ENCODE results near the gene GNB1L. TPM values are rescaled to one million over a fixed set of nuclear protein-coding genes. Genes with fewer than 3 reads are reported as not detected.
A peak's percentile ranks its signal among the peaks of the same experiment; 100 is the strongest.

GNB1L gene
- total and polyA plus RNA-seq, 2 of the 13 experiments (the other 11 are each of a cell fraction or from before 2014, with no cell fraction given), result 2.5 to 7.4 TPM

DNA sequence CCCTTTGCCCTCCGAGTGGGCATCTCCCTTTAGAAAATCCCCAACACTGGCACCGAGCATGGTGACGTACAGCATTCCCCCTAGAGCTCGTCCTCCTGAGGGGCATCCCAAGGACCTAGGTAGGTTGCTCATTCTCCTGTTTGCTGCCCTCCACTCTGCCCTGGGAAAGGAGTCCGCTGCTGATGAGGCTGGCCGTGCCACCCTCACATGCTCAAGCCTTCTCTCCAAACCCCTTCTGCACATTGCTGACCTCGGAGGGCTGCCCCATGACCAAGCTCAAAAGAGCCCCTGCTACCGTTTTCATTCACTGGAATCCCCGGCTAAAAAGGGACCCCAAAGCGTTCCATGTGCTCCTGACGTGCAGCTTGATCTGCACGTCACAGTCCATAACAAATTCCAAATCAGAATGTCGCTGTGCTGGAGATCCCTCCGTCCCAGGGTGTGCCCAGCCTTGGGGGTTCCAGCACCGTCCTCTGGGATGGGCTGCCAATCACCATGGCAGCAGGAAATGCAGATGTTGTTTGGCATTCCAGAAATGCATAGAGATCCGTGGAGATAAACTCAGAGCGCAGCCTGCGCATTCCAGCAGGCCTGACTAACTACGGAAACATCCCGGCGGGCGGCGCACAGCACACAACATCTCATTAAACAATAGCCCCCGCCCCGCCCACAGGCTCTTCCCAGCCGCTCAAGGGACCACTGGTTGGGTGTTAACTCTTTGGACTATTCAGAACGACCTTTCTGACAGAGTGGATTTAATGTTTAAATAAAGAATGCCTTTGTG, 26.3 kb upstream of the GNB1L start (continued):
- TF ChIP-seq HOXA3 (CRISPR knock-in tag; IDR thresholded peaks at IDR 0.05) (peak; percentile 64; the same call in 1 of the 2 replicates), DPF2 (CRISPR knock-in tag; IDR thresholded peaks at IDR 0.05; ENCODE audit: borderline replicate concordance, low read depth) (peak; percentile 54; the same call in 1 of the 2 replicates), YEATS4 (CRISPR knock-in tag; IDR thresholded peaks at IDR 0.05; ENCODE audit: borderline replicate concordance) (peak; percentile 44; the same call in 1 of the 2 replicates), ELF1 (CRISPR knock-in tag; IDR thresholded peaks at IDR 0.05) (0 out of 2 replicates have a peak, but pooled peaks have one; percentile 37), HDAC2 (CRISPR knock-in tag; IDR thresholded peaks at IDR 0.05) (peak; percentile 94), ZNF83 (CRISPR knock-in tag; IDR thresholded peaks at IDR 0.05; ENCODE audit: borderline replicate concordance) (peak; percentile 62; the same call in 1 of the 2 replicates), RARA (CRISPR knock-in tag; IDR thresholded peaks at IDR 0.05) (peak; percentile 35; the same call in 1 of the 2 replicates), ZFX (CRISPR knock-in tag; IDR thresholded peaks at IDR 0.05; ENCODE audit: low read depth) (peak; percentile 41; the same call in 1 of the 2 replicates), NCOA2 (CRISPR knock-in tag; IDR thresholded peaks at IDR 0.05) (peak; percentile 76), TAF1 (CRISPR knock-in tag; IDR thresholded peaks at IDR 0.05) (no peak), ZNF614 (CRISPR knock-in tag; IDR thresholded peaks at IDR 0.05; ENCODE audit: borderline replicate concordance) (peak; percentile 69; the same call in 1 of the 2 replicates), ERF (CRISPR knock-in tag; IDR thresholded peaks at IDR 0.05) (peak; percentile 92), FOXO1 (CRISPR knock-in tag; IDR thresholded peaks at IDR 0.05) (peak; percentile 79; the same call in 1 of the 2 replicates), PHF21A (CRISPR knock-in tag; IDR thresholded peaks at IDR 0.05) (peak; percentile 76; the same call in 1 of the 2 replicates), JUND (CRISPR knock-in tag; IDR thresholded peaks at IDR 0.05) (peak; percentile 96), ZNF335 (CRISPR knock-in tag; IDR thresholded peaks at IDR 0.05) (no peak), ZBTB42 (CRISPR knock-in tag; IDR thresholded peaks at IDR 0.05) (peak; percentile 98), SP1 (IDR thresholded peaks at IDR 0.05) (no peak), SP1 (CRISPR knock-in tag; IDR thresholded peaks at IDR 0.05) (peak; percentile 44), ZNF317 (CRISPR knock-in tag; IDR thresholded peaks at IDR 0.05) (no peak), GATAD2A (CRISPR knock-in tag; IDR thresholded peaks at IDR 0.05) (peak; percentile 68), MTA1 (CRISPR knock-in tag; IDR thresholded peaks at IDR 0.05; ENCODE audit: borderline replicate concordance) (0 out of 2 replicates have a peak, but pooled peaks have one; percentile 27), ZNF331 (CRISPR knock-in tag; IDR thresholded peaks at IDR 0.05) (no peak; the same call in 1 of the 2 replicates), SALL1 (CRISPR knock-in tag; IDR thresholded peaks at IDR 0.05) (peak; percentile 78; the same call in 1 of the 2 replicates), ZNF205 (CRISPR knock-in tag; IDR thresholded peaks at IDR 0.05) (no peak; the same call in 1 of the 2 replicates), HMG20A (CRISPR knock-in tag; IDR thresholded peaks at IDR 0.05; ENCODE audit: borderline replicate concordance) (peak; percentile 50; the same call in 1 of the 2 replicates), BCL6 (CRISPR knock-in tag; IDR thresholded peaks at IDR 0.05) (peak; percentile 69)
- TF ChIP-seq, protein P1, sequence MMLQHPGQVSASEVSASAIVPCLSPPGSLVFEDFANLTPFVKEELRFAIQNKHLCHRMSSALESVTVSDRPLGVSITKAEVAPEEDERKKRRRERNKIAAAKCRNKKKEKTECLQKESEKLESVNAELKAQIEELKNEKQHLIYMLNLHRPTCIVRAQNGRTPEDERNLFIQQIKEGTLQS (CRISPR knock-in tag; IDR thresholded peaks at IDR 0.05), result peak; percentile 97
- TF ChIP-seq, protein P2, sequence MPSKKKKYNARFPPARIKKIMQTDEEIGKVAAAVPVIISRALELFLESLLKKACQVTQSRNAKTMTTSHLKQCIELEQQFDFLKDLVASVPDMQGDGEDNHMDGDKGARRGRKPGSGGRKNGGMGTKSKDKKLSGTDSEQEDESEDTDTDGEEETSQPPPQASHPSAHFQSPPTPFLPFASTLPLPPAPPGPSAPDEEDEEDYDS (CRISPR knock-in tag; IDR thresholded peaks at IDR 0.05), result 0 out of 2 replicates have a peak, but pooled peaks have one; percentile 36
- TF ChIP-seq, protein P3, sequence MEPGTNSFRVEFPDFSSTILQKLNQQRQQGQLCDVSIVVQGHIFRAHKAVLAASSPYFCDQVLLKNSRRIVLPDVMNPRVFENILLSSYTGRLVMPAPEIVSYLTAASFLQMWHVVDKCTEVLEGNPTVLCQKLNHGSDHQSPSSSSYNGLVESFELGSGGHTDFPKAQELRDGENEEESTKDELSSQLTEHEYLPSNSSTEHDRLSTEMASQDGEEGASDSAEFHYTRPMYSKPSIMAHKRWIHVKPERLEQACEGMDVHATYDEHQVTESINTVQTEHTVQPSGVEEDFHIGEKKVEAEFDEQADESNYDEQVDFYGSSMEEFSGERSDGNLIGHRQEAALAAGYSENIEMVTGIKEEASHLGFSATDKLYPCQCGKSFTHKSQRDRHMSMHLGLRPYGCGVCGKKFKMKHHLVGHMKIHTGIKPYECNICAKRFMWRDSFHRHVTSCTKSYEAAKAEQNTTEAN (CRISPR knock-in tag; conservative IDR thresholded peaks at IDR 0.05), result 0 out of 2 replicates have a peak, but pooled peaks have one; percentile 59
- TF ChIP-seq, protein P4, sequence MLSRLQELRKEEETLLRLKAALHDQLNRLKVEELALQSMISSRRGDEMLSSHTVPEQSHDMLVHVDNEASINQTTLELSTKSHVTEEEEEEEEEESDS (CRISPR knock-in tag; IDR thresholded peaks at IDR 0.05; ENCODE audit: borderline replicate concordance), result no peak

All from HepG2 (cell line).